ENCODE data around the gene KCNQ5. TPM values are rescaled to one million over a fixed set of nuclear protein-coding genes. Genes with fewer than 3 reads are reported as not detected.

Gene KCNQ5
- total RNA-seq, 2 donors from 2014 or later = 1.3 to 8.5 TPM

DNA sequence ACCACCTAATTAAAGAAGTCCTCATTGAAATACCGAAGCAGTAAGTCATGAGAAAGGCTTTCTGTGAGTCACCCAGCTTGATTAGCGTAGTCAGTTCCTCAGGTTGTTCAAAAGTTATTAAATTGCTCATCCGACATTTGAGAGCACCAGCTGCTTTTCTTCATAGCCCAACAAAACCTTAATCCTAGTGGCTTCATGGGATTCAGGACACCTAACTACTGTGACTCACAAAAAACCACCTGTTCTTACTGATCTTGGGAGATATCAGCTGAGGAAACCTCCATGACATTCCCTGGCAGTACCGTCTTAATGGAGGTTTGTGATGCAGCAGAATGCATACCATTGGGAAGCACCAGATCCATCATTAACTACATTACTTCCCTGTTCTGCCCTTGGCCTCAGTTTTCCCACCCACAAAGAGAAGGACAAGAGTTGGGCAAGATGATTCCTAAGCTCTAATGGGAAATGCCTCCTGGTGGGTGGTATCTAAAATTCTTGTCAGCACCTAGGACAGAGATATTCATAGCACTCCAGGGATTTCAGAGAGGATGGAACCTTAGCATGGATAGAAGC lies 499.6 kb downstream of the KCNQ5 start:
- no peaks in the 10 kb centered on the region for H3K4me1 Mint-ChIP-seq
- no peaks in the 10 kb centered on the region for H3K9me3 Mint-ChIP-seq
- no peaks in the 10 kb centered on the region for H3K36me3 Mint-ChIP-seq (ENCODE audit: low read depth)
- no peak overlapping the region for H3K4me3 Mint-ChIP-seq
- H3K27ac Mint-ChIP-seq = no peak overlapping the region
- ATAC-seq (replicated peaks) = no peak
- H3K27me3 Mint-ChIP-seq = peaks cover under 1% of the 10 kb centered on the region

GRCh38 chr6:73123632-73124329 lies 501.9 kb downstream of the KCNQ5 start:
- Mint-ChIP-seq H3K4me1 (no peaks in the 10 kb centered on the region), H3K36me3 (ENCODE audit: low read depth) (no peaks in the 10 kb centered on the region), H3K27ac (no peak overlapping the region), H3K27me3 (peaks cover 9% of the 10 kb centered on the region), H3K4me3 (no peak overlapping the region), H3K9me3 (no peaks in the 10 kb centered on the region)
- no peak for ATAC-seq (replicated peaks)

DNA sequence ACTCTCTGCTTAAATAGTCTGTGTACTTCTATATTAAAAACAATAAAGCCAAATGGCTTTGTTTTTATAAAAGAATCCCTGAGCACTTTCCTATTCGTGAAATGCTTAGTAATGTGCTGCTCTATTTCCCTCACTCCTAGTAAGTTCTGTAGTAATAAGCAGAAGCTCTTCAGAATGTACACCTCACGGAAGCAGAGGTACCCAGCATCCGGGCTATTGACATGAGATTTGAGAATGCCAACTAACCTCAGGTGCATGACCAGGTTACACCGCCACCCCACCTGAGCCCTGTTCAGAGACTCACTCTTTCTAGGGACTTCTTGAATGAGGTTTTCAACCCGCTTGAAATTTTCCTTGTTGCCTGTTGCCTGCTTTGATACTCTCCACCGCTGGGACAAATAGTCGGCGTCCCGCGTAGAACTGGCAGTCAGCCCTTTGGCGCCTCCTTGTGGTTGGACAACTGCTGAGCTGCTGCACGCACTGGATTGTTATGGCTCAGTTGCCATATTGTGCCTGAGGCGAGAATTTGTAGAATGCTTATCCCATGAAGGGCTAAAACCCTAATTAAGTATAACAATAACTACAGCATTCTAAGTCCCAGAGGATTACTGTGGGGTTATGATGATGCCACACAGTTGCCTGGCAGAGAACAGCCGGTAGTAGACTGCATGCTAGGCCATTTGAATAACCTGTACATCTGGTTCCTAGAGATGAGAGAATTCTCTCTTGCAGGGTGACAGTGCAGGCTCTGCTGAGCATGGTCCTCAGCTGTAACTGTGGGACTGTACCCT lies 508.0 kb downstream of the KCNQ5 start:
- Mint-ChIP-seq H3K4me1 (peaks cover 5% of the 10 kb centered on the region), H3K27ac (no peak overlapping the region), H3K9me3 (no peaks in the 10 kb centered on the region), H3K27me3 (peaks cover 20% of the 10 kb centered on the region), H3K36me3 (ENCODE audit: low read depth) (no peaks in the 10 kb centered on the region), H3K4me3 (peak overlapping the region; percentile 4)
- peak; percentile 90 for ATAC-seq (replicated peaks)

- no peak overlapping the region for H3K27ac Mint-ChIP-seq
- no peaks in the 10 kb centered on the region for H3K9me3 Mint-ChIP-seq
- ATAC-seq (replicated peaks) = no peak
- H3K36me3 Mint-ChIP-seq (ENCODE audit: low read depth) = no peaks in the 10 kb centered on the region
- peaks cover 5% of the 10 kb centered on the region for H3K4me1 Mint-ChIP-seq
- H3K4me3 Mint-ChIP-seq = no peak overlapping the region
- H3K27me3 Mint-ChIP-seq = peaks cover 22% of the 10 kb centered on the region
Observed at GRCh38 chr6:73131706-73132105, 509.8 kb downstream of the KCNQ5 start.

GRCh38 chr6:73134588-73134987 lies 512.7 kb downstream of the KCNQ5 start:
- Mint-ChIP-seq H3K27ac (no peak overlapping the region), H3K27me3 (peaks cover 18% of the 10 kb centered on the region), H3K9me3 (no peaks in the 10 kb centered on the region), H3K36me3 (ENCODE audit: low read depth) (no peaks in the 10 kb centered on the region), H3K4me1 (peaks cover 5% of the 10 kb centered on the region), H3K4me3 (no peak overlapping the region)
- ATAC-seq (replicated peaks) = peak; percentile 29

DNA sequence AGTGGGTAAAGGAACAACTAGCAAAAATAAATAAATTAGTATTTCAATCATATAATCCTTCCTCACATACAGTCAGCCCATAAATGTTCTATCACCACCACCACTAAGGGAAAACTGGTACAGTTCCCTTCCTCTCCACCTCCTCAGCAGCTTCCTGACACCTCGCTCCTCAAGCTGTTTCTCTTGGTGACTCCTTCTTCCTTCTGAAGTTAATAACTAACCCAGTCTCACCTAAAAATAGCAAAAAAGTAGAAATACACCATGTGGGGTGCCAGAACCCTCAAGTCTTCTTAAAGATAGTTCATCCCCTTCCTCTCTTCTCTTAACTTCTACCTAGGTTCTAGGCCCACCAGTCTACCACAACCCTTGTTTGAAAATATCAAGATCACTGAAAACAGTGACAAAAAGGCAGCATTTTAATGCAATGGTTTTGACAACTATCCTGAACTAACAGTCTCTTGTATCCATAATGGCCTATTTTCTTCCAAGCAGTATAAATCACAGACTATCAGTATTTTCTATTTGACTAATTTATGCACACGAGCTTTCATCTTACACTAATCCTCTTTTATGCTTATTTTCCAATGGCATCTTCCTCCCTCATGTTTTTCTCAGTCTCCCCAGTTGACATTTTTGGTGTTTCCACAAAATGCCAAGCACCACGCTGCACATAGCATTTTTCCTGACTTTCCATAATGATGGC lies 518.0 kb downstream of the KCNQ5 start:
- no peak overlapping the region for H3K27ac Mint-ChIP-seq
- no peaks in the 10 kb centered on the region for H3K9me3 Mint-ChIP-seq
- peaks cover 20% of the 10 kb centered on the region for H3K27me3 Mint-ChIP-seq
- H3K4me1 Mint-ChIP-seq = no peaks in the 10 kb centered on the region
- no peak overlapping the region for H3K4me3 Mint-ChIP-seq
- ATAC-seq (replicated peaks) = no peak
- no peaks in the 10 kb centered on the region for H3K36me3 Mint-ChIP-seq (ENCODE audit: low read depth)

DNA sequence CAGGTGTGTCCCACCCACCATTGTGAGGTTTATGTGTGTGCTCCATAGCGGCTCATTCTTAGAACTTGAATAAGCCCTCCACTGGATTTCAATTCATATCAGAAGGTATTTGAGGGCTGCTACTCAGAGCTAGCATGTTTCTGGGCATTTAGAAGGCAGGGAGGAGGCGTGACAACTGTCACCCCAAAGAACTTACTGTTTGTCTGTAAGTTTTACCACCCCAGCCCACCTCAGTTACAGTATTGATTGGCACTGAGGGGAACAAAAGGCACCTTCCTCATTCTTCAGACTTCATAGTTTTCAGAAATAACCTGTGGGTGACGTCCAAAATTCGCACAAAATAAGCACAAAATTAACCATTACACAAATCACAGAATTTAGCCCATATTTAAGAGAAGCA lies 521.7 kb downstream of the KCNQ5 start:
- no peak overlapping the region for H3K4me3 Mint-ChIP-seq
- H3K27ac Mint-ChIP-seq = no peak overlapping the region
- no peaks in the 10 kb centered on the region for H3K9me3 Mint-ChIP-seq
- peaks cover 11% of the 10 kb centered on the region for H3K27me3 Mint-ChIP-seq
- ATAC-seq (replicated peaks) = no peak
- H3K36me3 Mint-ChIP-seq (ENCODE audit: low read depth) = no peaks in the 10 kb centered on the region
- peaks cover 3% of the 10 kb centered on the region for H3K4me1 Mint-ChIP-seq

- Mint-ChIP-seq H3K4me3 (no peak overlapping the region), H3K4me1 (peaks cover 3% of the 10 kb centered on the region), H3K9me3 (no peaks in the 10 kb centered on the region), H3K27ac (no peak overlapping the region), H3K36me3 (ENCODE audit: low read depth) (no peaks in the 10 kb centered on the region), H3K27me3 (peaks cover 9% of the 10 kb centered on the region)
- ATAC-seq (replicated peaks) = no peak
Observed at GRCh38 chr6:73144516-73144915, 522.7 kb downstream of the KCNQ5 start.

DNA sequence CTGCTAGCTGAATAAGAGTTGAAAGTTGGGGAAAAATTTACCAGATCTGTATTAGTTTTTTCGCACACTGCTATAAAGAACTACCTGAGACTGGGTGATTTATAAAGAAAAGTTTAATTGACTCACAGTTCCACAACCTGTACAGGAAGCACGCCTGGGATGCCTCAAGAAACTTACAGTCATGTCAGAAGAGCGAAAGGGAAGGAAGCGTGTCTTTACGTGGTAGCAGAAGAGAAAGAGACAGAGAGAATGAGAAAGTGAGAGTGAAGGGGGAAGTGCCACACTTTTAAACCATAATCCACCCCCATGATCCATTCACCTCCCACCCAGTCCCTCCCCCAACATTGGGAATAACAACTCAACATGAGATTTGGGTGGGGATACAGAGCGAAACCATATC lies 523.8 kb downstream of the KCNQ5 start:
- Mint-ChIP-seq H3K27me3 (peaks cover 10% of the 10 kb centered on the region), H3K36me3 (ENCODE audit: low read depth) (no peaks in the 10 kb centered on the region), H3K27ac (no peak overlapping the region), H3K4me3 (no peak overlapping the region), H3K4me1 (peaks cover 3% of the 10 kb centered on the region), H3K9me3 (no peaks in the 10 kb centered on the region)
- peak; percentile 63 for ATAC-seq (replicated peaks)

GRCh38 chr6:73151732-73152131 lies 529.9 kb downstream of the KCNQ5 start:
- Mint-ChIP-seq H3K4me1 (no peaks in the 10 kb centered on the region), H3K36me3 (ENCODE audit: low read depth) (no peaks in the 10 kb centered on the region), H3K27me3 (peaks cover 10% of the 10 kb centered on the region), H3K9me3 (peaks cover 3% of the 10 kb centered on the region), H3K27ac (no peak overlapping the region), H3K4me3 (no peak overlapping the region)
- ATAC-seq (replicated peaks) = no peak

GRCh38 chr6:73152556-73152955 lies 530.7 kb downstream of the KCNQ5 start:
- no peaks in the 10 kb centered on the region for H3K4me1 Mint-ChIP-seq
- no peak overlapping the region for H3K4me3 Mint-ChIP-seq
- no peak overlapping the region for H3K27ac Mint-ChIP-seq
- ATAC-seq (replicated peaks) = no peak
- H3K9me3 Mint-ChIP-seq = peaks cover 4% of the 10 kb centered on the region
- H3K36me3 Mint-ChIP-seq (ENCODE audit: low read depth) = no peaks in the 10 kb centered on the region
- peaks cover 10% of the 10 kb centered on the region for H3K27me3 Mint-ChIP-seq

DNA sequence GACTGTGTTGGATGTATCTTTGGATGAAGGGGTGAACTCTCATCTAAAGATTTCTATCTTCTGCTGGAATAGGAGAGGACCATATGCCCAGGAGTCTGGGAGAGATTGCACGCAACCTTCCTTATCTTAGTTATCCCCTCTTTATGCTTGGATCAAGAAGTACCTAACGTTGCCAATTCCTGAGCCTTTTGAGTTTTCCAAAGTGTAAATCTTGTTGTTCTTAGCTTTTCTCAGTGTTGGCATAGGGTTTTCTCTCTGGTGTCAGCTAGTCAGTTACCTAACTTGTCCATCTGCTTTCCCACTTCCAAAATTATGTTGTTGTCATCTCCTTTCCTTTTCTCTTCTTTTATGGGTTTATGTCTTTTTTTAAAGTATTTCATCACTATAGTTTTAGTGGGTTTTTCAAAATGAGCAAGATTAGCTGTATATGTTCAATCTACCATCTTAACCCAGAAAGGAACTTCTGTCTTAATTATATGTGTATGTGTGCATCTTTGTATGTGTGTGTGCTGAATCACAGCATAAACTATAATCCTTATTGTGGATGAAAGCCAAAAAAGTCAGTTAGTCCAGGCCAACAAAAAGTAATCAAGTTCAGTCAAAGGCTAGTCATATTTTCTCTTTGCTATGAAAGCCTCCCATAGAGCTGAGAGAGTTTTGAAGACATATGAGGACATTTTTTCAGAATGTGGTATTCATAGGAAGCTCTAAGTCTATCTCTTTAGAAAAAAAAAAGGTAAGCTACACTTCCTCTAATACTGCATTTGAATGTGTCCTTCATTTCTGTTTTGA lies 531.3 kb downstream of the KCNQ5 start:
- H3K9me3 Mint-ChIP-seq = peaks cover 4% of the 10 kb centered on the region
- no peak overlapping the region for H3K4me3 Mint-ChIP-seq
- no peak overlapping the region for H3K27ac Mint-ChIP-seq
- no peaks in the 10 kb centered on the region for H3K4me1 Mint-ChIP-seq
- H3K36me3 Mint-ChIP-seq (ENCODE audit: low read depth) = no peaks in the 10 kb centered on the region
- ATAC-seq (replicated peaks) = no peak
- H3K27me3 Mint-ChIP-seq = peaks cover 10% of the 10 kb centered on the region

GRCh38 chr6:73156793-73157767 lies 535.2 kb downstream of the KCNQ5 start:
- H3K36me3 Mint-ChIP-seq (ENCODE audit: low read depth) = no peaks in the 10 kb centered on the region
- no peaks in the 10 kb centered on the region for H3K4me1 Mint-ChIP-seq
- H3K4me3 Mint-ChIP-seq = no peak overlapping the region
- H3K27me3 Mint-ChIP-seq = no peaks in the 10 kb centered on the region
- peaks cover 4% of the 10 kb centered on the region for H3K9me3 Mint-ChIP-seq
- H3K27ac Mint-ChIP-seq = no peak overlapping the region
- no peak for ATAC-seq (replicated peaks)

Data from activated T-helper 17 cell treated with anti-CD3 and anti-CD28 coated beads, Interleukin-2, amount 50 U/mL, for 72 hours (primary cell).